BE2C (cell line): Measurements from ENCODE around the gene RBM45.
"Not testable (repeated sequence)": the region's sequence is repeated elsewhere in the genome, so short reads cannot be mapped to it uniquely, and the experiment has no call there.

Source experiments
- DNase-seq: peaks from one replicate; pipeline ENCODE4 v3.0.0-alpha.2; 2020
- H3K27me3 ChIP-seq: fragments of 250-450 bp; sonication (Bioruptor Pico); 2 replicates; pipeline ENCODE4 v1.5.1; 2020; ENCODE audit warnings: mild to moderate bottlenecking
- H3K36me3 ChIP-seq: fragments of 250-450 bp; sonication (Bioruptor Pico); 2 replicates; pipeline ENCODE4 v1.5.1; 2020; ENCODE audit warnings: mild to moderate bottlenecking
- H3K4me1 ChIP-seq: fragments of 250-450 bp; sonication (Bioruptor Pico); 2 replicates; pipeline ENCODE4 v1.5.1; 2020
- H3K4me3 ChIP-seq: 2 replicates; pipeline ENCODE4 v1.5.1; 2011; ENCODE audit warnings: low read depth, low read length
- H3K9me3 ChIP-seq: fragments of 250-450 bp; sonication (Bioruptor Pico); 2 replicates; pipeline ENCODE4 v1.5.1; 2020
- TF ChIP-seq, protein P1 (sequence below): IDR thresholded peaks from 2 replicates; pipeline ENCODE4 v1.5.1; 2012; ENCODE audit warnings: mild to moderate bottlenecking, low read depth, low read length

RBM45 gene

DNA sequence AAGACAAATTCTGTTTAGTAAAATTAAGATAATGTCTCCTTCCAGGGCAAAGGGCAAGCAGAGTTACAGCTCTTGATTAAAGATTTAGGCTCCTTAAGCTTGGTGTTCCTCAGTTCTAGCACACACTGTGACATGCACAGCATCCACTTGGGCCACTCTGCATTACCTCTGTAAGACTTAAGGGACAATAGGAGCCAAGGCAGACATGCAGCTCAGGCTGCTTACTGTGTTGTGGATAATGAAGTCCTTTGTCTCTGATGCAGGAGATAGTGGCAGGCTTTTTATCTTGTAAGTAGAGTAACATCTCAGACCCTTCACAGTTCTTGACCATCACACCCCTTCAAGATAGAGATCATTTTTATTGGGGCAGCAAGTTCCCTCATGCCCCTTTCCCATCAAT is 31.2 kb downstream of the RBM45 start:
- H3K27me3 ChIP-seq = no peaks in the 10 kb centered on the region
- H3K9me3 ChIP-seq = no peaks in the 10 kb centered on the region
- no peak for DNase-seq
- TF ChIP-seq, protein P1, sequence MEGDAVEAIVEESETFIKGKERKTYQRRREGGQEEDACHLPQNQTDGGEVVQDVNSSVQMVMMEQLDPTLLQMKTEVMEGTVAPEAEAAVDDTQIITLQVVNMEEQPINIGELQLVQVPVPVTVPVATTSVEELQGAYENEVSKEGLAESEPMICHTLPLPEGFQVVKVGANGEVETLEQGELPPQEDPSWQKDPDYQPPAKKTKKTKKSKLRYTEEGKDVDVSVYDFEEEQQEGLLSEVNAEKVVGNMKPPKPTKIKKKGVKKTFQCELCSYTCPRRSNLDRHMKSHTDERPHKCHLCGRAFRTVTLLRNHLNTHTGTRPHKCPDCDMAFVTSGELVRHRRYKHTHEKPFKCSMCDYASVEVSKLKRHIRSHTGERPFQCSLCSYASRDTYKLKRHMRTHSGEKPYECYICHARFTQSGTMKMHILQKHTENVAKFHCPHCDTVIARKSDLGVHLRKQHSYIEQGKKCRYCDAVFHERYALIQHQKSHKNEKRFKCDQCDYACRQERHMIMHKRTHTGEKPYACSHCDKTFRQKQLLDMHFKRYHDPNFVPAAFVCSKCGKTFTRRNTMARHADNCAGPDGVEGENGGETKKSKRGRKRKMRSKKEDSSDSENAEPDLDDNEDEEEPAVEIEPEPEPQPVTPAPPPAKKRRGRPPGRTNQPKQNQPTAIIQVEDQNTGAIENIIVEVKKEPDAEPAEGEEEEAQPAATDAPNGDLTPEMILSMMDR = no peak
- no peaks in the 10 kb centered on the region for H3K4me1 ChIP-seq
- H3K36me3 ChIP-seq = no peaks in the 10 kb centered on the region
- no peak overlapping the region for H3K4me3 ChIP-seq

DNA sequence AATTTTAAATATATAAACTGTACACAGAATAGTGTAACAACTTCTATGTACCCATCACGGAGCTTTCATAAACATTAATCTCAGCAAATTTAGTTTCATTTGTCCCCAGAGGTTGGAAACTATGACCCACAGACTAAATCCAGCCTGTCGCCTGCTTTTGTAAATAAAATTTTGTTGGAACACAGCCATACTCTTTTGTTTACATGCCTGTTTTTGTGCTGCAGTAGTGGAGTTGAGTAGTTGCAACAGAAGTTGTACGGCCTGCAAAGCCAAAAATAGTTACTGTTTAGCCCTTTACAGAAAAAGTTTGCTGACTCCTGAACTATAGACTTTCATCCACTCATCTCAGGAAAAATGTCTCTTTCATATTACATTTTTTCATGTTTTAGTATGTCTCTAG is 39.8 kb downstream of the RBM45 start:
- TF ChIP-seq, protein P1 = no peak
- no peaks in the 10 kb centered on the region for H3K9me3 ChIP-seq
- no peaks in the 10 kb centered on the region for H3K36me3 ChIP-seq

DNA sequence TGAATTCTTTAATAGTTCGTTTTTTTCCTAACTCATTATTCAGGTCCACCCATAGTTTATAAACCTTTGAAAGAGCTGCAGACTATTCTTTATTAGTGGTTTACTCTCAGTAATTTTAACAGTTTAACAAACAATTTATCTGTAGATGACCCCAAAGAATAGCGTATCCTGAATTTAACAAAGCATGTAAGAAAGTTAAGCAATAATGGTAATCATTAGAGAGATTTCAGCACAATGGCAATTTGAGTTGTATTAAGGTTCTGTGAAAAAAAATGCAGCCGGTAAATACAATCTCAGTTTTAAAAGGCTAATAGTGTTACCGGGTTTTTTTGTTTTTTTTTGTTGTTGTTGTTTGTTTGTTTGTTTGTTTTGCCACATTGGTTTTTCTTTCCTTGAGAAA is 40.3 kb downstream of the RBM45 start:
- no peak for DNase-seq
- TF ChIP-seq, protein P1 = no peak
- H3K27me3 ChIP-seq = no peaks in the 10 kb centered on the region
- H3K4me3 ChIP-seq = no peak overlapping the region
- no peaks in the 10 kb centered on the region for H3K4me1 ChIP-seq
- H3K36me3 ChIP-seq = no peaks in the 10 kb centered on the region
- no peaks in the 10 kb centered on the region for H3K9me3 ChIP-seq

More for the DNA sequence above, 39.8 kb downstream of the RBM45 start:
- DNase-seq = no peak
- no peak overlapping the region for H3K4me3 ChIP-seq
- no peaks in the 10 kb centered on the region for H3K4me1 ChIP-seq
- no peaks in the 10 kb centered on the region for H3K27me3 ChIP-seq

DNA sequence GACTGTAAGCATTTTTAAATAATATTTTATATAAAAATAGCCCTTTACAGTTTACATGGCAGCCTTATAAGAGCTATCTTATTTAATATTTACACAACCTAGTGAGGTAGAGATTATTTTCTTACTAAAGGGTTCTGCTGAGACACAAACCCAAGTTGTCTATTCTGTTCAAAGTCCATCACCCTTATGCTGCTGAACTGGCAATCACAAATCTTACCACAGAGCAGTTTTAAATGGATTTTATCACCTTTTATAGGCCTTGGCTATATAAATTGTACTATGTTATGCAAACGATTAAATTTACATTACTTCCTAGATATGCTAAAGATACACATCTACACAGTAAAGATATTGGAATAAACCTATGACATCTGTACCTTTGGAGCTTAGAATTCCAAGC is 40.7 kb downstream of the RBM45 start:
- Histone ChIP-seq H3K4me1 (no peaks in the 10 kb centered on the region), H3K27me3 (no peaks in the 10 kb centered on the region), H3K36me3 (no peaks in the 10 kb centered on the region), H3K4me3 (no peak overlapping the region), H3K9me3 (no peaks in the 10 kb centered on the region)
- DNase-seq = no peak
- TF ChIP-seq, protein P1 = no peak

DNA sequence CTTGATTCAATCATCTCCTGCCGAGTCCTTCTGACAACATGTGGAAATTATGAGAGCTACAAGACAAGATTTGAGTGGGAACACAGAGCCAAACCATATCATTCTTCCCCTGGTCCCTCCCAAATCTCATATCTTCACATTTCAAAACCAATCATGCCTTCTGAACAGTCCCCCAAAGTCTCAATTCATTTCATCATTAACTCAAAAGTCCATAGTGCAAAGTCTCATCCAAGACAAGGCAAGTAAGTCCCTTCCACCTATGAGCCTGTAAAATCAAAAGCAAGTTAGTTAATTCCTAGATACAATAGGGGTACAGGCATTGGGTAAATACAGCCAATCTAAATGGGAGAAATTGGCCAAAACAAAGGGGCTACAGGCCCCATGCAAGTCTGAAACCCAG is 41.6 kb downstream of the RBM45 start:
- not testable (repeated sequence) for DNase-seq, H3K9me3 ChIP-seq, H3K36me3 ChIP-seq, H3K4me1 ChIP-seq, H3K27me3 ChIP-seq, H3K4me3 ChIP-seq

DNA sequence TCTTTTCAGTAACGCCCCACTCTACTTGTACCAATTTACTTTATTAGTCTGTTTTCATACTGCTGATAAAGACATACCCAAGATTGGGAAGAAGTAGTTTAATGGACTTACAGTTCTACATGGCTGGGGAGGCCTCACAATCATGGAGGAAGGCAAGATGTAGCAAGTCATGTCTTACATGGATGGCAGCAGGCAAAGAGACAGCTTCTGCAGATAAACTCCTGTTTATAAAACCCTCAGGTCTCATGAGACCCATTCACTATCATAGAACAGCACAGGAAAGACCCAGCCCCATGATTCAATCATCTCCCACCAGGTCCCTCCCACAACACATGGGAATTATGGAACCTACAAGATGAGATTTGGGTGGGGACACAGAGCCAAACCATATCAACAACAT is 43.3 kb downstream of the RBM45 start:
- Histone ChIP-seq H3K4me3 (no peak overlapping the region), H3K36me3 (no peaks in the 10 kb centered on the region), H3K4me1 (no peaks in the 10 kb centered on the region), H3K9me3 (no peaks in the 10 kb centered on the region), H3K27me3 (no peaks in the 10 kb centered on the region)
- DNase-seq = no peak
- TF ChIP-seq, protein P1 = no peak

DNA sequence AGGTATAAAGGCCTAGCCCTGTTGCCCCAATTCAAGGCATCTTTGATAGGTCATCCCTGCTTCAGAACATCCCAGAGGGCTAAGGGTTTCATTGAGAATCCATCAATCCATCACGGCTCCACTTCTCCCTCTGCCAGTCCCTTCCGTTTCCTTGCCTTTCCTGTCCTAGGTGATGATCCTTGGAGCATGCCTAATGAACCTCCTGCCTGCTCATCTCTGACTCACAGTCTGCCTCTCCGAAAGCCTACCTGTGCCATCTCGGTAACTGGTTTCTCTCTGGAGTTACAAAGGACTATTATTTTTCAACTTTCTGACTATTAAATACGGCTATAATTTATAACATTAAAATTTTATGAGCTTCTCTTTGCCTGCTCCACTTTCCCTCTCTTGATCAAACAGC is 45.3 kb downstream of the RBM45 start:
- no peaks in the 10 kb centered on the region for H3K4me1 ChIP-seq
- no peaks in the 10 kb centered on the region for H3K27me3 ChIP-seq
- DNase-seq = no peak
- H3K4me3 ChIP-seq = no peak overlapping the region
- no peaks in the 10 kb centered on the region for H3K36me3 ChIP-seq
- H3K9me3 ChIP-seq = no peaks in the 10 kb centered on the region
- TF ChIP-seq, protein P1 = no peak
